HCT116 (cell line): ENCODE results near the gene MAU2. TPM values are rescaled to one million over a fixed set of nuclear protein-coding genes. Genes with fewer than 3 reads are reported as not detected.

ENCODE experiments used
- ATAC-seq: fragments of 200-7000 bp; cut with Tn5 transposase; 2 replicates; pipeline ENCODE4 v1.9.1; 2020; ENCODE audit warnings: mild to moderate bottlenecking, moderate library complexity
- BruUV-seq: library from RNA; stranded (reverse); fragments of 400-500 nt; replicated peaks from 2 replicates; lab custom pipeline; 2021; lab: Mats Ljungman, UMichigan
- CTCF ChIA-PET: fragments of 300-600 bp; sonication (Branson Sonifier 250); formaldehyde crosslinking; loops from one replicate; lab custom pipeline; 2021; ENCODE audit warnings: antibody characterized with exemption; lab: Charles Lee
- POLR2A ChIA-PET: fragments of 300-600, 350-600 bp; sonication (Branson Sonifier 250); formaldehyde crosslinking; loops from one replicate; lab custom pipeline; 2021; ENCODE audit warnings: antibody characterized with exemption; lab: Charles Lee
- RAD21 ChIA-PET, 2 experiments: fragments of 300-600 bp; sonication (Branson Sonifier 250); formaldehyde crosslinking; loops; one replicate each; lab custom pipeline; 2023; ENCODE audit warnings: low total read pairs in 2 of 2; ENCODE audit not compliant: uncharacterized antibody in 2 of 2, unreplicated experiment in 2 of 2, low non-redundant PET in 1 of 2; lab: Charles Lee
- DNase-seq: peaks from one replicate; pipeline ENCODE4 v3.0.0-alpha.2; 2010; ENCODE audit warnings: low read depth, low spot score
- H2AFZ ChIP-seq: fragments of 200-600 bp; shearing (Covaris generic), sonication (generic); 2 replicates; pipeline ENCODE4 v1.6.1; 2017; ENCODE audit warnings: low read depth, mixed run types, mixed read lengths, antibody characterized with exemption, low read length; ENCODE audit not compliant: poor library complexity, severe bottlenecking
- H3K27ac ChIP-seq: 2 replicates; pipeline ENCODE4 v1.5.1; 2012; ENCODE audit warnings: low read depth, low read length
- H3K27me3 ChIP-seq: fragments of 200-600 bp; sonication (generic); 2 replicates; pipeline ENCODE4 v1.6.1; 2016; ENCODE audit warnings: mixed run types, low read length, mixed read lengths; ENCODE audit not compliant: insufficient read depth
- H3K36me3 ChIP-seq, 2 experiments: fragments of 200-500 bp in 1 of 2; fragments of 200-600 bp in 1 of 2; sonication (Bioruptor generic) in 1 of 2; sonication (generic) in 1 of 2; 2 replicates each; pipeline versions ENCODE4 v1.5.1 to v1.6.1; 2014 to 2016; ENCODE audit warnings: low read length in 2 of 2, inconsistent platforms in 1 of 2, mixed read lengths in 1 of 2, mixed run types in 1 of 2; ENCODE audit not compliant: insufficient read depth in 2 of 2, control insufficient read depth in 1 of 2
- H3K4me1 ChIP-seq, 2 experiments: fragments of 200-600 bp in 1 of 2; sonication (generic) in 1 of 2; 2 replicates each; pipeline versions ENCODE4 v1.5.1 to v1.6.1; 2012 to 2017; ENCODE audit warnings: low read length in 2 of 2, inconsistent platforms in 1 of 2, mild to moderate bottlenecking in 1 of 2, mixed read lengths in 1 of 2, mixed run types in 1 of 2, moderate library complexity in 1 of 2; ENCODE audit not compliant: insufficient read depth in 2 of 2, control insufficient read depth in 1 of 2
- H3K4me2 ChIP-seq: fragments of 200-600 bp; sonication (generic); 2 replicates; pipeline ENCODE4 v1.6.1; 2017; ENCODE audit warnings: mixed run types, low read length, mixed read lengths
- H3K4me3 ChIP-seq, 2 experiments: fragments of 200-600 bp in 1 of 2; sonication (generic) in 1 of 2; replicated peaks in 1 of 2; 2 replicates each; pipeline ENCODE4 v1.5.1; 2011 to 2016; ENCODE audit warnings: low read length in 2 of 2, control low read depth in 1 of 2, low read depth in 1 of 2, mild to moderate bottlenecking in 1 of 2, mixed read lengths in 1 of 2, mixed run types in 1 of 2
- H3K79me2 ChIP-seq: fragments of 200-600 bp; sonication (generic); 2 replicates; pipeline ENCODE4 v1.6.1; 2017; ENCODE audit warnings: mild to moderate bottlenecking, mixed run types, low read length, moderate library complexity, mixed read lengths; ENCODE audit not compliant: insufficient read depth
- H3K9ac ChIP-seq: fragments of 200-600 bp; sonication (generic); 2 replicates; pipeline ENCODE4 v1.6.1; 2016; ENCODE audit warnings: low read length, mixed read lengths
- H3K9me2 ChIP-seq: fragments of 200-600 bp; sonication (generic), shearing (Covaris generic); 2 replicates; pipeline ENCODE4 v1.6.1; 2017; ENCODE audit warnings: mixed run types, mild to moderate bottlenecking, moderate library complexity; ENCODE audit not compliant: insufficient read depth
- H3K9me3 ChIP-seq, 2 experiments: fragments of 200-500 bp in 1 of 2; fragments of 200-600 bp in 1 of 2; sonication (Bioruptor generic) in 1 of 2; sonication (generic) in 1 of 2; 2 replicates each; pipeline ENCODE4 v1.6.1; 2014 to 2017; ENCODE audit warnings: low read length in 2 of 2, mixed read lengths in 2 of 2, inconsistent platforms in 1 of 2, low read depth in 1 of 2, mild to moderate bottlenecking in 1 of 2, mixed run types in 1 of 2, moderate library complexity in 1 of 2; ENCODE audit not compliant: control insufficient read depth in 1 of 2, insufficient read depth in 1 of 2
- H4K20me1 ChIP-seq: fragments of 200-600 bp; sonication (generic), shearing (Covaris generic); 2 replicates; pipeline ENCODE4 v1.6.1; 2017; ENCODE audit warnings: mixed run types, mild to moderate bottlenecking, moderate library complexity; ENCODE audit not compliant: insufficient read depth
- CEBPB ChIP-seq: IDR thresholded peaks from 2 replicates; pipeline ENCODE4 v1.6.1; 2012; ENCODE audit warnings: low read depth
- FOSL1 ChIP-seq: IDR thresholded peaks from 2 replicates; pipeline ENCODE4 v1.6.1; 2012; ENCODE audit warnings: low read depth
- ZFX ChIP-seq: fragments of 450-650 bp; IDR thresholded peaks from 2 replicates; pipeline ENCODE4 v1.6.1; 2017
- intact Hi-C: fragments of 100-400 bp; cut with micrococcal nuclease; formaldehyde crosslinking; loops from 2 replicates; pipeline ENCODE4 v1.10.0; 2022
- total RNA-seq: library from RNA; stranded (reverse); gene quantifications from one replicate; pipeline ENCODE4 v1.2.1, GENCODE V29; 2021; ENCODE audit not compliant: unreplicated experiment
- TF ChIP-seq, protein P1 (sequence below), 3 experiments: fragments of 200-600 bp in 1 of 3; sonication (generic) in 1 of 3; IDR thresholded peaks in 2 of 3; conservative IDR thresholded peaks in 1 of 3; 2 replicates each; pipeline ENCODE4 v1.5.1; 2012 to 2017; ENCODE audit warnings: low read depth in 2 of 3, low read length in 2 of 3, antibody characterized with exemption in 1 of 3, borderline replicate concordance in 1 of 3, control low read depth in 1 of 3, mild to moderate bottlenecking in 1 of 3, mixed read lengths in 1 of 3, mixed run types in 1 of 3, moderate library complexity in 1 of 3; ENCODE audit not compliant: insufficient read depth in 1 of 3
- TF ChIP-seq, protein P2 (sequence below): IDR thresholded peaks from 2 replicates; pipeline ENCODE4 v1.6.1; 2011; ENCODE audit warnings: mild to moderate bottlenecking, low read length, moderate library complexity; ENCODE audit not compliant: insufficient replicate concordance; ENCODE audit errors: extremely low read depth

The MAU2 gene
- total RNA-seq, 1 experiment from 2014 or later: 36.2 TPM

DNA sequence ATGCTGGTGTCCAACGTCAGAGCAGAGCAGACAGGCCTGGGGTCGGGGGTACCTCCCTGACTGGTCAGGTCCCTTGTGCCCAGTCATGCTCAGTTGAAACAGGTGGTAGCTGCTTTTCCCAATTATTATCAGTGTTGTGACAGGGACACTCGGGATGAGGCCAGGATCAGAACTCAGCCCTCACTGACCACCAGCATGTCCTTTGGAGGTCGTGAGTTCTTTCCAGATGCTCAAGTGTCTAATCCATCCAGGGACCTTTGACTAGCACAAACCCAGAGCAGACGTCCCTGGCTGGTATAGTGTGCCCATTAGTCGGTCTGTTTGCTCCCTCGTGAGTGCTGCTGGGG lies 22.4 kb downstream of the MAU2 start:
- RAD21 ChIA-PET: interaction anchor here in 1 of 2 experiments (0.8 kb wide), 1 partner anchor 157 kb away, joined by 3 read pairs; no protein-coding TSS in a partner anchor
- DNase-seq (no peak), ATAC-seq (no peak)
- Histone ChIP-seq H4K20me1 (no peaks in the 10 kb centered on the region), H3K9me3 (no peaks in the 10 kb centered on the region), H3K79me2 (no peaks in the 10 kb centered on the region), H3K27ac (no peak overlapping the region), H3K4me2 (no peak overlapping the region), H3K9me2 (no peaks in the 10 kb centered on the region), H3K4me3 (no peak overlapping the region), H3K36me3 (peaks cover 21 to 32% of the 10 kb centered on the region in 2 experiments; a peak in 3 of 4 replicates), H3K4me1 (no peaks in the 10 kb centered on the region), H2AFZ (no peak overlapping the region), H3K27me3 (no peaks in the 10 kb centered on the region), H3K9ac (no peak overlapping the region)
- intact Hi-C loops: loop anchor here (2.0 to 10.0 kb wide), 2 partner anchors 156 to 298 kb away; no protein-coding TSS in a partner anchor
- POLR2A ChIA-PET: no interaction called here
- TF ChIP-seq FOSL1 (no peak), CEBPB (no peak), ZFX (no peak)
- TF ChIP-seq, protein P1, sequence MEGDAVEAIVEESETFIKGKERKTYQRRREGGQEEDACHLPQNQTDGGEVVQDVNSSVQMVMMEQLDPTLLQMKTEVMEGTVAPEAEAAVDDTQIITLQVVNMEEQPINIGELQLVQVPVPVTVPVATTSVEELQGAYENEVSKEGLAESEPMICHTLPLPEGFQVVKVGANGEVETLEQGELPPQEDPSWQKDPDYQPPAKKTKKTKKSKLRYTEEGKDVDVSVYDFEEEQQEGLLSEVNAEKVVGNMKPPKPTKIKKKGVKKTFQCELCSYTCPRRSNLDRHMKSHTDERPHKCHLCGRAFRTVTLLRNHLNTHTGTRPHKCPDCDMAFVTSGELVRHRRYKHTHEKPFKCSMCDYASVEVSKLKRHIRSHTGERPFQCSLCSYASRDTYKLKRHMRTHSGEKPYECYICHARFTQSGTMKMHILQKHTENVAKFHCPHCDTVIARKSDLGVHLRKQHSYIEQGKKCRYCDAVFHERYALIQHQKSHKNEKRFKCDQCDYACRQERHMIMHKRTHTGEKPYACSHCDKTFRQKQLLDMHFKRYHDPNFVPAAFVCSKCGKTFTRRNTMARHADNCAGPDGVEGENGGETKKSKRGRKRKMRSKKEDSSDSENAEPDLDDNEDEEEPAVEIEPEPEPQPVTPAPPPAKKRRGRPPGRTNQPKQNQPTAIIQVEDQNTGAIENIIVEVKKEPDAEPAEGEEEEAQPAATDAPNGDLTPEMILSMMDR (IDR thresholded peaks at IDR 0.05 in 2 of 3, conservative IDR thresholded peaks at IDR 0.05 in 1 of 3; ENCODE audit: borderline replicate concordance in 1 of 3, insufficient read depth in 1 of 3, low read depth in 2 of 3, low read length in 2 of 3): 0 out of 6 replicates have a peak, but pooled peaks of 1 of the 3 experiments have one; percentile 2
- TF ChIP-seq, protein P2, sequence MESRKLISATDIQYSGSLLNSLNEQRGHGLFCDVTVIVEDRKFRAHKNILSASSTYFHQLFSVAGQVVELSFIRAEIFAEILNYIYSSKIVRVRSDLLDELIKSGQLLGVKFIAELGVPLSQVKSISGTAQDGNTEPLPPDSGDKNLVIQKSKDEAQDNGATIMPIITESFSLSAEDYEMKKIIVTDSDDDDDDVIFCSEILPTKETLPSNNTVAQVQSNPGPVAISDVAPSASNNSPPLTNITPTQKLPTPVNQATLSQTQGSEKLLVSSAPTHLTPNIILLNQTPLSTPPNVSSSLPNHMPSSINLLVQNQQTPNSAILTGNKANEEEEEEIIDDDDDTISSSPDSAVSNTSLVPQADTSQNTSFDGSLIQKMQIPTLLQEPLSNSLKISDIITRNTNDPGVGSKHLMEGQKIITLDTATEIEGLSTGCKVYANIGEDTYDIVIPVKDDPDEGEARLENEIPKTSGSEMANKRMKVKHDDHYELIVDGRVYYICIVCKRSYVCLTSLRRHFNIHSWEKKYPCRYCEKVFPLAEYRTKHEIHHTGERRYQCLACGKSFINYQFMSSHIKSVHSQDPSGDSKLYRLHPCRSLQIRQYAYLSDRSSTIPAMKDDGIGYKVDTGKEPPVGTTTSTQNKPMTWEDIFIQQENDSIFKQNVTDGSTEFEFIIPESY: no peak
- CTCF ChIA-PET: interaction anchor here (0.5 to 1.3 kb wide), 15 partner anchors 8 to 196 kb away, joined by 3 to 15 read pairs (median 5); partner anchors contain the start of genes BORCS8, GATAD2A and RFXANK
- no TSS peak for BruUV-seq
